HepG2 (cell line): ENCODE results near the gene GNAL. TPM values are rescaled to one million over a fixed set of nuclear protein-coding genes. Genes with fewer than 3 reads are reported as not detected.
A peak's percentile ranks its signal among the peaks of the same experiment; 100 is the strongest.

Experiments
- GABPB1 ChIP-seq: IDR thresholded peaks from 2 replicates; pipeline ENCODE4 v1.6.1; 2016; ENCODE audit warnings: mild to moderate bottlenecking, missing genetic modification reagents, moderate library complexity, missing compliant biosample characterization
- HDAC2 ChIP-seq: sonication (generic); formaldehyde crosslinking; IDR thresholded peaks from 2 replicates; pipeline ENCODE4 v1.4.0; 2020; ENCODE audit warnings: missing genetic modification reagents
- HNF4A ChIP-seq: sonication (generic); formaldehyde crosslinking; IDR thresholded peaks from 2 replicates; pipeline ENCODE4 v1.4.0; 2020; ENCODE audit warnings: missing genetic modification reagents
- KMT2A ChIP-seq: sonication (generic); formaldehyde crosslinking; IDR thresholded peaks from 2 replicates; pipeline ENCODE4 v1.4.0; 2020; ENCODE audit warnings: missing genetic modification reagents
- NCOA2 ChIP-seq: sonication (generic); formaldehyde crosslinking; IDR thresholded peaks from 2 replicates; pipeline ENCODE4 v1.8.0; 2022; ENCODE audit warnings: inconsistent platforms
- RBFOX2 ChIP-seq: fragments of 200-400 bp; formaldehyde crosslinking; IDR thresholded peaks from 2 replicates; pipeline ENCODE4 v1.6.1; 2017; ENCODE audit warnings: low read depth, mild to moderate bottlenecking, low read length
- RBM22 ChIP-seq: fragments of 200-400 bp; formaldehyde crosslinking; optimal IDR thresholded peaks from 2 replicates; pipeline ENCODE3; 2017; ENCODE audit warnings: mild to moderate bottlenecking, low read length, moderate library complexity
- SAFB2 ChIP-seq: sonication (generic); formaldehyde crosslinking; IDR thresholded peaks from 2 replicates; pipeline ENCODE4 v1.5.1; 2020; ENCODE audit warnings: missing genetic modification reagents, low read depth, mild to moderate bottlenecking, borderline replicate concordance
- TEAD3 ChIP-seq: optimal IDR thresholded peaks from 2 replicates; pipeline ENCODE3; 2016; ENCODE audit warnings: borderline replicate concordance
- TOE1 ChIP-seq: sonication (generic); formaldehyde crosslinking; IDR thresholded peaks from 2 replicates; pipeline ENCODE4 v1.4.0; 2020; ENCODE audit warnings: mild to moderate bottlenecking, missing genetic modification reagents
- ZKSCAN1 ChIP-seq: fragments of 150-350 bp; IDR thresholded peaks from 2 replicates; pipeline ENCODE4 v1.6.1; 2014; ENCODE audit warnings: low read length
- ZNF317 ChIP-seq: sonication (generic); formaldehyde crosslinking; IDR thresholded peaks from 2 replicates; pipeline ENCODE4 v1.5.0; 2020; ENCODE audit warnings: mild to moderate bottlenecking, missing genetic modification reagents
- ZSCAN30 ChIP-seq: sonication (generic); formaldehyde crosslinking; IDR thresholded peaks from 2 replicates; pipeline ENCODE4 v1.5.0; 2020; ENCODE audit warnings: mild to moderate bottlenecking, missing genetic modification reagents
- polyA plus RNA-seq, 8 experiments: library from polyadenylated mRNA; depleted of rRNA in 3 of 8; stranded (reverse) in 7 of 8; unstranded in 1 of 8; fragments of >200 nt; fragmentation: Illumina TruSeq in 4 of 8; extraction: Trizol in 4 of 8; gene quantifications; 2 replicates each; pipeline versions ENCODE4 v1.2.1 to v1.2.3, GENCODE V29; 2011 to 2016; ENCODE audit warnings: low read depth in 4 of 8, missing spikeins in 1 of 8, mixed read lengths in 1 of 8; ENCODE audit not compliant: insufficient read depth in 1 of 8
- total RNA-seq, 5 experiments: library from RNA; depleted of rRNA; stranded (reverse); fragments of >200 nt; fragmentation: Illumina TruSeq; extraction: Trizol; gene quantifications; 2 replicates each; pipeline ENCODE4 v1.2.3, GENCODE V29; 2016; ENCODE audit warnings: low read depth in 1 of 5
- TF ChIP-seq, protein P1 (sequence below), 2 experiments: IDR thresholded peaks; 2 replicates each; pipeline ENCODE4 v1.6.1; 2011 to 2012; ENCODE audit warnings: low read length in 2 of 2, borderline replicate concordance in 1 of 2, low read depth in 1 of 2, mild to moderate bottlenecking in 1 of 2, moderate library complexity in 1 of 2
- TF ChIP-seq, protein P2 (sequence below): IDR thresholded peaks from 2 replicates; pipeline ENCODE4 v1.6.1; 2016
- TF ChIP-seq, protein P3 (sequence below): sonication (generic); formaldehyde crosslinking; IDR thresholded peaks from 2 replicates; pipeline ENCODE4 v1.4.0; 2020; ENCODE audit warnings: missing genetic modification reagents, mild to moderate bottlenecking, borderline replicate concordance
- TF ChIP-seq, protein P4 (sequence below): sonication (generic); formaldehyde crosslinking; IDR thresholded peaks from 2 replicates; pipeline ENCODE4 v1.5.1; 2020; ENCODE audit warnings: mild to moderate bottlenecking, missing genetic modification reagents, moderate library complexity

The GNAL gene
- total and polyA plus RNA-seq, 2 of the 13 experiments (the other 11 are each of a cell fraction or from before 2014, with no cell fraction given) = 0.87 to 1.4 TPM

DNA sequence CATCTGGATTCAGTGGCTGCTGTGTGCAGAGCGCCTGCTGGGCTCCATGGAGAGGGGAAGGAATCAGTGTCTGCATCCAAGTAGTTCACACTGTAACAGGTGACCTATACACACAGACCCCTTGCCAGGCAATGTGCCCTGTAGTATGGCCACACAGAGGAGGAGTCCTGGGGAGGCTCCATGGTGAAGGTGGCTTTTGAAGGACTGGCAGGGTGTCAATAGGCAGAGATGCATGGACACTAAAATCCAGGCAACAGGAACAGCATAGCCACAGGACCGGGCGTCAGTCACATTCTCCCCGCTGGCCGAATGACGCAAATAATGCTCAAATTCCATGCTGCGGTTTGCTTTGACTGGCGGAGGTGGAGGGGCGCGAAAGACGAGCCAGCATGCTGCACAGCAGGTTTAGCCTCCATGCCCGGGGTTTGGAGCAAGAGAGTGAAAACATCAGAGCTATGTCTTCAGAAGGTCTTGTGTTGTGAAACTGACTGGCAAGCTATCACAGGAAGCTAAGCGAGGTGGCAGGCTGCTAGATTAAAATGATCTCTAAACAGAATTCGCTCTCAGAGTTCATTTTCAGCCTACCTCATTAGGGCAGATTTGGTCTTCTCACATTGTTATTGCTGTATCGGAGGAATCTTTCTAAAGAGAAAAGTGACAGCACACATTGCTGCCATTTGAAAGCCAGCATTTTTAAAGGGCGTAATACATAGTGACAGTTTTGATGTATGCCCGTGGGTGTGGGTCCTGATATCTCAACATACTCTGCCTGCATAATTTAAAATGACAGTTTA, 161.0 kb downstream of the GNAL start (continued):
- TF ChIP-seq, protein P1, sequence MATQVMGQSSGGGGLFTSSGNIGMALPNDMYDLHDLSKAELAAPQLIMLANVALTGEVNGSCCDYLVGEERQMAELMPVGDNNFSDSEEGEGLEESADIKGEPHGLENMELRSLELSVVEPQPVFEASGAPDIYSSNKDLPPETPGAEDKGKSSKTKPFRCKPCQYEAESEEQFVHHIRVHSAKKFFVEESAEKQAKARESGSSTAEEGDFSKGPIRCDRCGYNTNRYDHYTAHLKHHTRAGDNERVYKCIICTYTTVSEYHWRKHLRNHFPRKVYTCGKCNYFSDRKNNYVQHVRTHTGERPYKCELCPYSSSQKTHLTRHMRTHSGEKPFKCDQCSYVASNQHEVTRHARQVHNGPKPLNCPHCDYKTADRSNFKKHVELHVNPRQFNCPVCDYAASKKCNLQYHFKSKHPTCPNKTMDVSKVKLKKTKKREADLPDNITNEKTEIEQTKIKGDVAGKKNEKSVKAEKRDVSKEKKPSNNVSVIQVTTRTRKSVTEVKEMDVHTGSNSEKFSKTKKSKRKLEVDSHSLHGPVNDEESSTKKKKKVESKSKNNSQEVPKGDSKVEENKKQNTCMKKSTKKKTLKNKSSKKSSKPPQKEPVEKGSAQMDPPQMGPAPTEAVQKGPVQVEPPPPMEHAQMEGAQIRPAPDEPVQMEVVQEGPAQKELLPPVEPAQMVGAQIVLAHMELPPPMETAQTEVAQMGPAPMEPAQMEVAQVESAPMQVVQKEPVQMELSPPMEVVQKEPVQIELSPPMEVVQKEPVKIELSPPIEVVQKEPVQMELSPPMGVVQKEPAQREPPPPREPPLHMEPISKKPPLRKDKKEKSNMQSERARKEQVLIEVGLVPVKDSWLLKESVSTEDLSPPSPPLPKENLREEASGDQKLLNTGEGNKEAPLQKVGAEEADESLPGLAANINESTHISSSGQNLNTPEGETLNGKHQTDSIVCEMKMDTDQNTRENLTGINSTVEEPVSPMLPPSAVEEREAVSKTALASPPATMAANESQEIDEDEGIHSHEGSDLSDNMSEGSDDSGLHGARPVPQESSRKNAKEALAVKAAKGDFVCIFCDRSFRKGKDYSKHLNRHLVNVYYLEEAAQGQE (IDR thresholded peaks at IDR 0.05; ENCODE audit: borderline replicate concordance in 1 of 2, low read depth in 1 of 2, low read length in 2 of 2) = no peak
- peak; percentile 25; the same call in 1 of the 2 replicates for TF ChIP-seq NCOA2 (CRISPR knock-in tag)
- no peak for TF ChIP-seq SAFB2 (CRISPR knock-in tag)
- TF ChIP-seq RBM22 = no peak
- TF ChIP-seq RBFOX2 = no peak
- peak; percentile 65; the same call in 1 of the 2 replicates for TF ChIP-seq KMT2A (CRISPR knock-in tag)
- no peak for TF ChIP-seq ZNF317 (CRISPR knock-in tag)
- TF ChIP-seq ZKSCAN1 = no peak
- peak; percentile 73; the same call in 1 of the 2 replicates for TF ChIP-seq HDAC2 (CRISPR knock-in tag)
- TF ChIP-seq TEAD3 = peak; percentile 94
- no peak for TF ChIP-seq ZSCAN30 (CRISPR knock-in tag)
- peak; percentile 35 for TF ChIP-seq HNF4A (CRISPR knock-in tag)
- TF ChIP-seq GABPB1 = peak; percentile 52
- TF ChIP-seq TOE1 = 0 out of 2 replicates have a peak, but pooled peaks have one; percentile 33
- TF ChIP-seq, protein P2, sequence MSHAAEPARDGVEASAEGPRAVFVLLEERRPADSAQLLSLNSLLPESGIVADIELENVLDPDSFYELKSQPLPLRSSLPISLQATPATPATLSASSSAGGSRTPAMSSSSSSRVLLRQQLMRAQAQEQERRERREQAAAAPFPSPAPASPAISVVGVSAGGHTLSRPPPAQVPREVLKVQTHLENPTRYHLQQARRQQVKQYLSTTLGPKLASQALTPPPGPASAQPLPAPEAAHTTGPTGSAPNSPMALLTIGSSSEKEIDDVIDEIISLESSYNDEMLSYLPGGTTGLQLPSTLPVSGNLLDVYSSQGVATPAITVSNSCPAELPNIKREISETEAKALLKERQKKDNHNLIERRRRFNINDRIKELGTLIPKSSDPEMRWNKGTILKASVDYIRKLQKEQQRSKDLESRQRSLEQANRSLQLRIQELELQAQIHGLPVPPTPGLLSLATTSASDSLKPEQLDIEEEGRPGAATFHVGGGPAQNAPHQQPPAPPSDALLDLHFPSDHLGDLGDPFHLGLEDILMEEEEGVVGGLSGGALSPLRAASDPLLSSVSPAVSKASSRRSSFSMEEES (CRISPR knock-in tag) = 0 out of 2 replicates have a peak, but pooled peaks have one; percentile 21
- TF ChIP-seq, protein P3, sequence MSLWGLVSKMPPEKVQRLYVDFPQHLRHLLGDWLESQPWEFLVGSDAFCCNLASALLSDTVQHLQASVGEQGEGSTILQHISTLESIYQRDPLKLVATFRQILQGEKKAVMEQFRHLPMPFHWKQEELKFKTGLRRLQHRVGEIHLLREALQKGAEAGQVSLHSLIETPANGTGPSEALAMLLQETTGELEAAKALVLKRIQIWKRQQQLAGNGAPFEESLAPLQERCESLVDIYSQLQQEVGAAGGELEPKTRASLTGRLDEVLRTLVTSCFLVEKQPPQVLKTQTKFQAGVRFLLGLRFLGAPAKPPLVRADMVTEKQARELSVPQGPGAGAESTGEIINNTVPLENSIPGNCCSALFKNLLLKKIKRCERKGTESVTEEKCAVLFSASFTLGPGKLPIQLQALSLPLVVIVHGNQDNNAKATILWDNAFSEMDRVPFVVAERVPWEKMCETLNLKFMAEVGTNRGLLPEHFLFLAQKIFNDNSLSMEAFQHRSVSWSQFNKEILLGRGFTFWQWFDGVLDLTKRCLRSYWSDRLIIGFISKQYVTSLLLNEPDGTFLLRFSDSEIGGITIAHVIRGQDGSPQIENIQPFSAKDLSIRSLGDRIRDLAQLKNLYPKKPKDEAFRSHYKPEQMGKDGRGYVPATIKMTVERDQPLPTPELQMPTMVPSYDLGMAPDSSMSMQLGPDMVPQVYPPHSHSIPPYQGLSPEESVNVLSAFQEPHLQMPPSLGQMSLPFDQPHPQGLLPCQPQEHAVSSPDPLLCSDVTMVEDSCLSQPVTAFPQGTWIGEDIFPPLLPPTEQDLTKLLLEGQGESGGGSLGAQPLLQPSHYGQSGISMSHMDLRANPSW (CRISPR knock-in tag) = no peak
- TF ChIP-seq, protein P4, sequence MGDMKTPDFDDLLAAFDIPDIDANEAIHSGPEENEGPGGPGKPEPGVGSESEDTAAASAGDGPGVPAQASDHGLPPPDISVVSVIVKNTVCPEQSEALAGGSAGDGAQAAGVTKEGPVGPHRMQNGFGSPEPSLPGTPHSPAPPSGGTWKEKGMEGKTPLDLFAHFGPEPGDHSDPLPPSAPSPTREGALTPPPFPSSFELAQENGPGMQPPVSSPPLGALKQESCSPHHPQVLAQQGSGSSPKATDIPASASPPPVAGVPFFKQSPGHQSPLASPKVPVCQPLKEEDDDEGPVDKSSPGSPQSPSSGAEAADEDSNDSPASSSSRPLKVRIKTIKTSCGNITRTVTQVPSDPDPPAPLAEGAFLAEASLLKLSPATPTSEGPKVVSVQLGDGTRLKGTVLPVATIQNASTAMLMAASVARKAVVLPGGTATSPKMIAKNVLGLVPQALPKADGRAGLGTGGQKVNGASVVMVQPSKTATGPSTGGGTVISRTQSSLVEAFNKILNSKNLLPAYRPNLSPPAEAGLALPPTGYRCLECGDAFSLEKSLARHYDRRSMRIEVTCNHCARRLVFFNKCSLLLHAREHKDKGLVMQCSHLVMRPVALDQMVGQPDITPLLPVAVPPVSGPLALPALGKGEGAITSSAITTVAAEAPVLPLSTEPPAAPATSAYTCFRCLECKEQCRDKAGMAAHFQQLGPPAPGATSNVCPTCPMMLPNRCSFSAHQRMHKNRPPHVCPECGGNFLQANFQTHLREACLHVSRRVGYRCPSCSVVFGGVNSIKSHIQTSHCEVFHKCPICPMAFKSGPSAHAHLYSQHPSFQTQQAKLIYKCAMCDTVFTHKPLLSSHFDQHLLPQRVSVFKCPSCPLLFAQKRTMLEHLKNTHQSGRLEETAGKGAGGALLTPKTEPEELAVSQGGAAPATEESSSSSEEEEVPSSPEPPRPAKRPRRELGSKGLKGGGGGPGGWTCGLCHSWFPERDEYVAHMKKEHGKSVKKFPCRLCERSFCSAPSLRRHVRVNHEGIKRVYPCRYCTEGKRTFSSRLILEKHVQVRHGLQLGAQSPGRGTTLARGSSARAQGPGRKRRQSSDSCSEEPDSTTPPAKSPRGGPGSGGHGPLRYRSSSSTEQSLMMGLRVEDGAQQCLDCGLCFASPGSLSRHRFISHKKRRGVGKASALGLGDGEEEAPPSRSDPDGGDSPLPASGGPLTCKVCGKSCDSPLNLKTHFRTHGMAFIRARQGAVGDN (CRISPR knock-in tag) = peak; percentile 86
